Glutamatergic neuron (in vitro differentiated cells): ENCODE results near the gene SVIL. TPM values are rescaled to one million over a fixed set of nuclear protein-coding genes. Genes with fewer than 3 reads are reported as not detected.

ENCODE experiments used
- DNase-seq: peaks from one replicate; pipeline ENCODE4 v3.0.0; 2022
- H3K27ac Mint-ChIP-seq: one replicate; pipeline ENCODE4 v1.8.0; 2020; ENCODE audit warnings: mild to moderate bottlenecking, mixed read lengths, inconsistent platforms; ENCODE audit not compliant: unreplicated experiment
- H3K27me3 Mint-ChIP-seq: one replicate; pipeline ENCODE4 v1.8.0; 2020; ENCODE audit warnings: mild to moderate bottlenecking, moderate library complexity, mixed read lengths, inconsistent platforms; ENCODE audit not compliant: unreplicated experiment
- H3K36me3 Mint-ChIP-seq: one replicate; pipeline ENCODE4 v1.8.0; 2020; ENCODE audit warnings: mild to moderate bottlenecking, mixed read lengths, inconsistent platforms; ENCODE audit not compliant: unreplicated experiment
- H3K4me1 Mint-ChIP-seq: one replicate; pipeline ENCODE4 v1.8.0; 2020; ENCODE audit warnings: mild to moderate bottlenecking, low read depth, mixed read lengths, inconsistent platforms; ENCODE audit not compliant: unreplicated experiment
- H3K4me3 Mint-ChIP-seq: one replicate; pipeline ENCODE4 v1.8.0; 2020; ENCODE audit warnings: mild to moderate bottlenecking, mixed read lengths, inconsistent platforms; ENCODE audit not compliant: unreplicated experiment
- H3K9me3 Mint-ChIP-seq: one replicate; pipeline ENCODE4 v1.8.0; 2020; ENCODE audit warnings: mild to moderate bottlenecking, moderate library complexity, mixed read lengths, inconsistent platforms; ENCODE audit not compliant: unreplicated experiment
- long read RNA-seq: library from polyadenylated mRNA; unstranded; transcript quantifications from one replicate; pipeline ENCODE4 v2.0.0, GENCODE V29; 2020; ENCODE audit not compliant: unreplicated experiment
- total RNA-seq: library from RNA; stranded (reverse); fragmentation: NEBNext Ultra II Directional; extraction: Animal tissue kit (Norgen Biotek cat#: 25700); gene quantifications from one replicate; pipeline ENCODE4 v1.2.1, GENCODE V29; 2021; ENCODE audit not compliant: unreplicated experiment
- TF ChIP-seq, protein P1 (sequence below): fragments of 200-600 bp; sonication (generic); IDR thresholded peaks from one replicate; pipeline ENCODE4 v1.5.0; 2021; ENCODE audit not compliant: partially characterized antibody, unreplicated experiment

The SVIL gene, protein sequence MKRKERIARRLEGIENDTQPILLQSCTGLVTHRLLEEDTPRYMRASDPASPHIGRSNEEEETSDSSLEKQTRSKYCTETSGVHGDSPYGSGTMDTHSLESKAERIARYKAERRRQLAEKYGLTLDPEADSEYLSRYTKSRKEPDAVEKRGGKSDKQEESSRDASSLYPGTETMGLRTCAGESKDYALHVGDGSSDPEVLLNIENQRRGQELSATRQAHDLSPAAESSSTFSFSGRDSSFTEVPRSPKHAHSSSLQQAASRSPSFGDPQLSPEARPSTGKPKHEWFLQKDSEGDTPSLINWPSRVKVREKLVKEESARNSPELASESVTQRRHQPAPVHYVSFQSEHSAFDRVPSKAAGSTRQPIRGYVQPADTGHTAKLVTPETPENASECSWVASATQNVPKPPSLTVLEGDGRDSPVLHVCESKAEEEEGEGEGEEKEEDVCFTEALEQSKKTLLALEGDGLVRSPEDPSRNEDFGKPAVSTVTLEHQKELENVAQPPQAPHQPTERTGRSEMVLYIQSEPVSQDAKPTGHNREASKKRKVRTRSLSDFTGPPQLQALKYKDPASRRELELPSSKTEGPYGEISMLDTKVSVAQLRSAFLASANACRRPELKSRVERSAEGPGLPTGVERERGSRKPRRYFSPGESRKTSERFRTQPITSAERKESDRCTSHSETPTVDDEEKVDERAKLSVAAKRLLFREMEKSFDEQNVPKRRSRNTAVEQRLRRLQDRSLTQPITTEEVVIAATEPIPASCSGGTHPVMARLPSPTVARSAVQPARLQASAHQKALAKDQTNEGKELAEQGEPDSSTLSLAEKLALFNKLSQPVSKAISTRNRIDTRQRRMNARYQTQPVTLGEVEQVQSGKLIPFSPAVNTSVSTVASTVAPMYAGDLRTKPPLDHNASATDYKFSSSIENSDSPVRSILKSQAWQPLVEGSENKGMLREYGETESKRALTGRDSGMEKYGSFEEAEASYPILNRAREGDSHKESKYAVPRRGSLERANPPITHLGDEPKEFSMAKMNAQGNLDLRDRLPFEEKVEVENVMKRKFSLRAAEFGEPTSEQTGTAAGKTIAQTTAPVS (N-terminal part only)
- total RNA-seq: 117 TPM
- long read RNA-seq, partial matches to known transcripts: 16 of 21 reads
- long read RNA-seq, other reads (novel, unspliced or antisense): 5 of 21 reads

DNA sequence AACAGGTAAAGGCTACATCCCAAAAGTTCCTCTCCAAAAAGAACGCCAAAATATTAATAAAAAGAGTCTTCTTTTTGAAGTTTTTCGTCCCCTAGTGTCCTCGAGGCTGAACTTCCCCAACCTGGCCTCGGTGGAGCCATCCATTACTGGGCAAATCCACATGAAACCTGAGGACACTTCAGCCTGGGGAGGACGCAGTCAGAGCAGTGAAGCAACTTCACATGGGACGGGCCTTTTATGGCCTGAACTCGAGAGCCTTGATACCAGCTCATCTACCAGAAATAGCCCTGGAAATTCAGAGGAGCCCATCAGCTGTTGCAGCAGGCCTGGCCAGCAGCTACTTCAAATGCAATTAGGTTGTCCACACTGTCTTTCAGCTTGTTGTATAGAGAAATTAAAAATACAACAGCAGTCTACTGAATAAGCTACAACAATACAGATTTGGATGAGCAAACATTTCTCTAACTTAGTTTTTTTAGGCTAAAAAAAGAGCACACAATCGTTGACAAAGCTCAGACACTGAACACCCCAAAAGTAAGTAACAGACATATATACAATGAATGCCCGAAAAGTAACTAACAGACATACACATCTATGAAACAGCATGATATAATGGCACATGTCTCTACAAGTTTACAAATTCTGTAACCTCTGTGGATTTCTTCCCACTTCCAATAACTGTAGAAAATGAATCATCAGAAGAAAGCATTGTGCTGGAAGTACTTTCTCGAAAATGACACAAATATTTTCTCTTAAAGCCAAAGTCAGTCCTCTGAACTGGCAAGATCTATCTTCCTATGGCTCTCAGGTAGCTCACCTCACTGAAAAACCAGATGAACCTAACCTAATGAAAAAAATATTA is at the start of gene SVIL:
Gene SVIL (minus strand): TSS at position 208 of the 862 bp plus-strand sequence. CDS start 79,913 bp downstream, outside the sequence.
- Mint-ChIP-seq H3K4me1 (peaks cover 41% of the 10 kb centered on the region), H3K4me3 (peak within 1 kb of the TSS; percentile 69), H3K27ac (peak within 1 kb of the TSS; percentile 94), H3K27me3 (peaks cover 3% of the 10 kb centered on the region), H3K9me3 (peaks cover 2% of the 10 kb centered on the region), H3K36me3 (peaks cover 4% of the 10 kb centered on the region)
- DNase-seq: no peak
- TF ChIP-seq, protein P1, sequence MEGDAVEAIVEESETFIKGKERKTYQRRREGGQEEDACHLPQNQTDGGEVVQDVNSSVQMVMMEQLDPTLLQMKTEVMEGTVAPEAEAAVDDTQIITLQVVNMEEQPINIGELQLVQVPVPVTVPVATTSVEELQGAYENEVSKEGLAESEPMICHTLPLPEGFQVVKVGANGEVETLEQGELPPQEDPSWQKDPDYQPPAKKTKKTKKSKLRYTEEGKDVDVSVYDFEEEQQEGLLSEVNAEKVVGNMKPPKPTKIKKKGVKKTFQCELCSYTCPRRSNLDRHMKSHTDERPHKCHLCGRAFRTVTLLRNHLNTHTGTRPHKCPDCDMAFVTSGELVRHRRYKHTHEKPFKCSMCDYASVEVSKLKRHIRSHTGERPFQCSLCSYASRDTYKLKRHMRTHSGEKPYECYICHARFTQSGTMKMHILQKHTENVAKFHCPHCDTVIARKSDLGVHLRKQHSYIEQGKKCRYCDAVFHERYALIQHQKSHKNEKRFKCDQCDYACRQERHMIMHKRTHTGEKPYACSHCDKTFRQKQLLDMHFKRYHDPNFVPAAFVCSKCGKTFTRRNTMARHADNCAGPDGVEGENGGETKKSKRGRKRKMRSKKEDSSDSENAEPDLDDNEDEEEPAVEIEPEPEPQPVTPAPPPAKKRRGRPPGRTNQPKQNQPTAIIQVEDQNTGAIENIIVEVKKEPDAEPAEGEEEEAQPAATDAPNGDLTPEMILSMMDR: no peak

DNA sequence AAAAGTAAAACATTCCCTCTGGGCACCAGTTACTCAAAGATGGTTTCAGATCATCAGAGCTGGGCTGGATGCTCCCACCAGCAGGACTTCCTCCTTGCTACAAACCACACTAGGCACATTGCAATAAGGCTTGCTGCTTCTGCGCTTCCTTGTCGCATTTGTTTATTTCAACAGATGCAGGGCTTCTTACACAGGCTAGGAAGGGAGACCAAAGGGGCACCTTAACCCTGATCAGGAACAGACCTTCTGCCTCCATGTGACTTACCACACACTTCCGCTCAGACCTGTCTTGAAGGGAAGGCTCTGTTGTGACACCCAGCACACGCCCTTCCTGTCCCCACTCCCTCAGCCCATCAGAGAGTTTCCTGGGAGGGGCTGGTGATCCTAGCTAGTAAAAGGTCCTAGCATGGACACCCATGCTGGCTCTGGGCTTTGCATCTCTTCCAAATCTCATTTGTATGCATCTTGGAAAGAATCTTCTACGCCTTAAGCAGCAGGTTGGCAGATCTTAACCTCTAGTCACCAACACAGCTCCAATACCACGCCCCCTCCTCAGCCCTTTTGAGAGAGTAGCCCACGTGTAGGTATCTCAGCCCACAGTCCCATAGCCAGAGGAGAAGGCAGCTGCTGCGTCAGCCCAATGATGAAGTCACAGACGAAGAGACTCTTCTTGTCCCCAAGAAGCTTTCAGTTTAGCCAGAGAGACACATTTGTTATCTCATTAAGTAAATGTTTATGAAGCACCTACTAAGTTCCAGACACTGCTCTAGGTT is 47.1 kb upstream of the SVIL start:
- no peak overlapping the region for H3K4me3 Mint-ChIP-seq
- H3K27ac Mint-ChIP-seq: peak overlapping the region; percentile 19
- peaks cover 23% of the 10 kb centered on the region for H3K36me3 Mint-ChIP-seq
- H3K9me3 Mint-ChIP-seq: peaks cover 5% of the 10 kb centered on the region
- TF ChIP-seq, protein P1: no peak
- peaks cover 19% of the 10 kb centered on the region for H3K4me1 Mint-ChIP-seq
- peaks cover 5% of the 10 kb centered on the region for H3K27me3 Mint-ChIP-seq
- DNase-seq: no peak

DNA sequence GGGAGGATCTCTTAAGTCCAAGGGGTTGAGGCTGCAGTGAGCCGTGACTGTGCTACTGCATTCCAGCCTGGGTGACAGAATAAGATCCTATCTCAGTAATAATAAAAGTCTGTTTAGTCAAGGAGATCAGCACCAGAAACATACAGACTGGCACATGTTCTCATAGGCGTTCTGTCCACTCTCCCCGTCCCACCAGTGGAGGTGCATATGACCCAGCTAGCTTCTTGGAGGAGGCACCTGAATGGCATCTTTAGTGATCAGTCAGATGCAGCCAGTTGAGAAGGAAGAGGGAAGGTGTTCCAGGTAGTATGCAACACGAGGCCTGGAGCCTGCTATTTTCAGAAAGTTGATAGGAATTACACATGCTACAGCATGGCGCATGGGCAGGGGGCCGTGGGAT is 45.3 kb upstream of the SVIL start:
- no peak overlapping the region for H3K27ac Mint-ChIP-seq

More for the DNA sequence above, 45.3 kb upstream of the SVIL start:
- Mint-ChIP-seq H3K36me3 (peaks cover 37% of the 10 kb centered on the region), H3K9me3 (peaks cover 5% of the 10 kb centered on the region), H3K4me1 (peaks cover 9% of the 10 kb centered on the region), H3K27me3 (peaks cover 5% of the 10 kb centered on the region), H3K4me3 (no peak overlapping the region)
- TF ChIP-seq, protein P1: no peak
- DNase-seq: no peak
